Measurements from ENCODE around the gene MTHFD2L.

Gene MTHFD2L

GRCh38 chr4:74252933-74253332 is 95.0 kb downstream of the MTHFD2L start:
- DNase-seq (ENCODE audit: low spot score) = no peak

- DNase-seq (ENCODE audit: low spot score) = no peak
These were observed 96.5 kb downstream of the MTHFD2L start for GRCh38 chr4:74254386-74254785.

- DNase-seq (ENCODE audit: low spot score) = no peak
These were observed 97.2 kb downstream of the MTHFD2L start for GRCh38 chr4:74255096-74255495.

- DNase-seq (ENCODE audit: low spot score) = no peak
These were observed 101.0 kb downstream of the MTHFD2L start for GRCh38 chr4:74258963-74259362.

DNA sequence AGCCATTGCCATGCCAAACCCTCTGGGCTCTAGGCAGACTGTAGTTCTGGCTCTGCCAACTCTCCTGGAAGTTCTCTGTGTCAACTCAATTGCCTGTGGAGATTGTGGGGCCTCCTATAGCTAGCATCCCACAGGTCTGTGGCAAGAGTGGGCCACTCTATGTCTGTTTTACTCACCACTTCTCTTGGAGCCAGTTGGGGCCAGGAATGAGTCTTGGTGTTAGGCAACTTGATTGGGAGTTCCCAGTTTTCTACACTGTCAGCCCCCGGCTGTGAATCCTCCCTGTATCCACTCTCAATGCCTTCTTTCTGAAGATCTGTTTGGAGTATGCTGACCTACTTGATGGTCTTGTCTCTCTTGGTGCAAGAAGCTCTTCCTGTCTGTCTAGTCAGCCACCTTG is 102.1 kb downstream of the MTHFD2L start:
- no peak for DNase-seq (ENCODE audit: low spot score)

GRCh38 chr4:74262522-74262921 is 104.6 kb downstream of the MTHFD2L start:
- DNase-seq (ENCODE audit: low spot score) = no peak

DNA sequence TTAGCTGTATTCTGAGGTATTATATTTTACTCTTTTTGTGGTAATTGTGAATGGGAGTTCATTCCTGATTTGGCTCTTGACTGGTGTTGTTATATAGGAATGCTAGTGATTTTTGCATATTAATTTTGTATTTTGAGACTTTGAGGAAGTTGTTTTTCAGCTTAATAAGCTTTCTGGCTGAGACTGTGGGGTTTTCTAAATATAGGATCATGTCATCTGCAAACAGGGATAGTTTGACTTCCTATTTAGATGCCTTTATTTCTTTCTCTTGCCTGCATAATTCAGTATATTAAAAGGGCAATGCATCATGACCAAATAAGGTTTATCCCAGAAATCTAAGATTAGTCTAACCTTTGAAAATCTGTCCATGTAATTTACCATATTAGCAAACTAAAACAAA is 105.6 kb downstream of the MTHFD2L start:
- no peak for DNase-seq (ENCODE audit: low spot score)

GRCh38 chr4:74266081-74266480 is 108.2 kb downstream of the MTHFD2L start:
- no peak for DNase-seq (ENCODE audit: low spot score)

DNA sequence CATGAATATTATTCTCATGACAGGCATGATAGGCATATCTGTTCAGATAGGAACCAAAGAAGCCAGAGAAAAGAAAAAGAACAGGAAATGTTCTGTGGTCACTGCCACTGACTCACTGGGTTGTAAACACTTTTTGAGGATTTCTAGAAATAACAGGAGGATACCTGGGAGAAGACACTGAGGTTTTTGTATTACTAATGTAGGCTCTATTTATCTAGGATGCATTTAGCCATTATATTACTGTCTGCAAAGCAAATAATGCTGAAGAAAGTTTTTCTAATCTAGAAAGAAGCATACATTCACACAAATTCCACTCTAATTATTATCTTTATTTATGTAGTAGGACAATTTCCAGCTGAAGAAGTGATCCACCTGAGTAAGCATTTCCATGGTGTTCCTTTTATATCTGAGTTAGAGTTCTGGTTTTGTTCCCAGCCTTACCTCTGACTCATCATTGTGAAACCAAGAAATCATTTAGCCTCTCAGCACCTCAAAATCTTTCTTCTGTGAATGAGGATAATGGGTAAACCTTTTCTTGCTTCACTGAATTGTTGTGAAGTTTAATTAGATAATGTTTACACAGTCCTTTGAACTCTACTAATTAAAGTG is 110.2 kb downstream of the MTHFD2L start:
- no peak for DNase-seq (ENCODE audit: low spot score)

- no peak for DNase-seq (ENCODE audit: low spot score)
These were observed 110.7 kb downstream of the MTHFD2L start for GRCh38 chr4:74268643-74269042.

- DNase-seq (ENCODE audit: low spot score) = no peak
These were observed 120.6 kb downstream of the MTHFD2L start for GRCh38 chr4:74278490-74278889.

DNA sequence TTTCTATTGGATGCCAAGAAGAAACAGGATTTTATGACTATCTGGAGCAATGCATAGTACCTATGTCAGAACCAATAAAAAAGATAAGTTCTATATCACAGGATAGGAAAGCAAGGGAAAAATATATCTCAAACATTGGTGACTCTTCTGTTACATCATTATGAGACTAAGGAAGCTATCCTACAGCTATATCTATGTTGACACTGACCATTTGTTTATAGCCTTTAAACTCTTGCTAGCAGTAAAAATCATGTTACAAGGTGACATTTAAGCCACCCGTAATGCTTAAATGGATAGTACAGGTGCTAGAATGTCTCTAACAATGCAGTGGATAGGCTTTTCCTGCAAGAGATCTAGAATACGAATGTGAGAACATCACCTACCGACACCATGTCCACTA is 121.8 kb downstream of the MTHFD2L start:
- no peak for DNase-seq (ENCODE audit: low spot score)

DNA sequence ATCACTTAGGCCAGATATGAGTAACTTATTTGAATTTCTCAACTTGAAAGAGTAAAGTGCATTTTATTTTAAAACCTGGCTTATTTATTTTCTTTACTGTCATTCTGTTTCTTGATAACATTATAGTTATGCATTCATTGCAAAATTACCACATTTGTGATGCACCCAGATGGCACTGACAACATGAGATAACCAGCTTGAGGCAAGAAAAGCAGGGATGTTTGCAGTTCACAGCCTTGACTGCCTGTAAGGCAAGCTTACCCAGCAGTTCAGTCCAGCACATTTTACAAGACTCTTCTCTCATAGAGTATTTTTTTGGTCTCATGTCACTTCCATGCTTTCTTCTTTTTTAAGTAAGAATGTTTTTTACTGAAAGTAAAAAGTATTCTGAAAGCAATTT is 125.0 kb downstream of the MTHFD2L start:
- no peak for DNase-seq (ENCODE audit: low spot score)

GRCh38 chr4:74283614-74284013 is 125.7 kb downstream of the MTHFD2L start:
- DNase-seq (ENCODE audit: low spot score) = no peak

DNA sequence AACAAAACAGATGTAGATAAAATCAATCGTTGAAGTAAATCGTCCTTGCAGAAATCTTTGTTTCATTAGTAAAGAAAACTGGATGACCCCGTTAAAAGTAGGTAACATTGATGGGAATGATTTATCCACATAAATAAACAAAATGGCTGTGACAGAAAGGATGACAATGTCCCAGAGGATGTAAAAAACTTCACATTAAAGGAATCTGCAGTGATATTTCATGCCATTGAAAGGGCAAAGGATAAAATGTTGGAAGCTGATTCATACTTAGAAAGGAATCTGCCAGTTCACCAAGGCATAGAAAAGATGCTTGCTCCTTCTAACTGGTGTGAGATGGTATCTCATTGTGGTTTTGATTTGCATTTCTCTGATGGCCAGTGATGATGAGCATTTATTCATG is 126.1 kb downstream of the MTHFD2L start:
- DNase-seq (ENCODE audit: low spot score) = peak; percentile 3

DNA sequence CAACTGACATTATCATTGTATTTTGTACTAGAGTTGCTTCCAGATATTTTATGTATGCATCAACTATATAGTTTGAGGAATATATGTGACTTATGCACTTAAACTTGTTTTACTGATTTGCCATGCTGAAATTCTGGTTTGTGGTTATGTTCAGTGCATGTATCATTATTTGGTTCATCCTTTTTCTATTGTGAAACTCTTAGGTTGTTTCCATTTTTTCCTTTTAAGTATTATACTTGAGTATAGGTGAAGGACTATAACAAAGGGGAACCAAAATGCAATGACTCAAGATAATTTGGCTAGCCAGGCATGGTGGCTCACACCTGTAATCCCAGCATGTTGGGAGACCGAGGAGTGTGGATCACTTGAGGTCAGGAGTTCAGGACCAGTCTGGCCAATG is 129.2 kb downstream of the MTHFD2L start:
- DNase-seq (ENCODE audit: low spot score) = no peak

GRCh38 chr4:74287791-74288190 is 129.9 kb downstream of the MTHFD2L start:
- no peak for DNase-seq (ENCODE audit: low spot score)

GRCh38 chr4:74291471-74291870 is 133.6 kb downstream of the MTHFD2L start:
- DNase-seq (ENCODE audit: low spot score) = no peak

DNA sequence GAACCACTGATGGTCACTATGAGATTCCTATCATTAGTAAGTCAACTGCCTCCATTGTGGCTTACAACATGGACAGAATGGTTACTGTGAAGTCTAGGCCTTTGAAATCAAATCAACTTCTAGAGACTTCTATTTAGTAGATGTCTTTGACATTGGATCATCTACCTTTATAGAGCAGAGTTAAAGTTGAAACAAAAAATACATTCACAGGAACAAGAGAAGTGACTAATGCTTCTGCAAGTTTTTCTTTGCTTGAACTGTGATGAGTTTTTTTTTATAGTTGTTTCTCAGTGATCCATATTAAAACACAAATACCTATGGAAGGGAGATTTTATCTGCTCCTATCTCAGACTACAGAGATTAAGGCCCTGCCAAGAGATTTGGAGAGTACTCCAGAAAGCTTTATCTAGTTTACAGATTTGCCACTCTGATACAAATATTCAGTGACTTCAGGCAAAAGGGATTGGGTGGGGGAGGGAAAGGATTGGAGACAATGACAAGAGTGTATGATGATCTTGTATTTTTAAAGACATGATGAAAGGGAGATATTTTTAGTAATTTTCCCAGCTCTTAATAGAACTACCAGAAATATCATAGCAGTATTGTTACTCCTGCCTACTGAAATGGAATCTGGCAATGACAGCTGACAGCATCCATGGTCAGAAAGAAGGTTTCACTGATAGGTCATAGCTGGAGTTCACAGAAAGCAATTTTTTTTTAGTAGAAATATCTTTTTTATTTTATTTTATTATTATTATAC is 134.4 kb downstream of the MTHFD2L start:
- no peak for DNase-seq (ENCODE audit: low spot score)

DNA sequence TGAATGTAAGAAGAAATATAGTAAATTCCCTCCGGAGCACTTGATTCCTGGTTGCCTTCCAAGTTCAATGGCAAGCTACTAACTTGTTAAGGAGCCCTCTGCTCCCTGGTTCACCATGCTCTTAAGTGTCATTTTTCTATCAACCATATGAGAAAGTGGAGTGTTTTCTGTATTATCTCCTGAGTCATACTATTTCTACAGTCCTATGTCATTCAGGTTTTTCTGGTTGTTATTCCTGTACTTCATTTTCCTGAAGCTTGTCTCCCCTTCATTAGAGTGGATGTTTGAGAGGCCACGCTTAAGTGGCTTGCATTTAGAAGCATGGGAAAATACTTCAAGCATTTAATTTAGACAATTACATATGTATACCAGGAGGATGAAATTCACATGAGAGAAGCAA is 135.6 kb downstream of the MTHFD2L start:
- DNase-seq (ENCODE audit: low spot score) = no peak

DNA sequence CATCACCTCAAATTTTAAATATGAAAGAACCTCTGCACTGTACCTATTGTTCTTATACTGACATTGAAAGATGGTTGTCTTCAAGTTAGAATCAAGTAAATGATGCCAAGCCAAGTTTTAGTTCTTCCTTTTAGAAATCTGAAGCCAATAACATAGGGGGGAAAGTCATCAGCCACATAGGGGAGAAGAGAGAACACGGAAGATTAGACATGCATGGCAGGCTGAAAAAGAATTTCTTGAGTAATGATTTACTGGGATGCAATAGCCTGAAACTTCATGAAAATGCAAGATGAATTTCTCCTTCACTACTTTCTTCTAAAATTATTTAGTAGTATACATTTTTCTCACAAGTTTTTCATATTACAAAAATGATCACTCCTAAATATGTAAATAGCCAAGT is 136.8 kb downstream of the MTHFD2L start:
- DNase-seq (ENCODE audit: low spot score) = no peak

DNA sequence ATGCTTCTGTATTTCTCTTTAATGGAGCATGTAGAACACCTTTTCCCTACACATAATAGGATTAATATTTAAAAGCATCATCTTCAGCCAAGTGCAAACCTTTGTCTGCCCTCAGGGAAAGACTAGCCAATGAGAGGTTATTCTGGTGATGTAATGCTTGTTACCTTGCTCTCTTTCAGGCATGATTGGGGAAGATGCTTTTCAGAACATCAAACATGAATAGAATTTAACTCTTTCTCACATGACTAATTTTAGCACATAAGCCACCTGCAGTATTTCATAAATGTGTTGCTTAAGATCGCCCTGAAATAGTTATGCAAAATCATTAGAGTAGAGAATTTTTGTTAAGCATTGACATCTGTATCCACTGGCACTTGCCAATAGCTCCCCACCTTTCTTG is 139.6 kb downstream of the MTHFD2L start:
- no peak for DNase-seq (ENCODE audit: low spot score)

GRCh38 chr4:74304095-74304625 is 146.2 kb downstream of the MTHFD2L start:
- no peak for DNase-seq (ENCODE audit: low spot score)

DNA sequence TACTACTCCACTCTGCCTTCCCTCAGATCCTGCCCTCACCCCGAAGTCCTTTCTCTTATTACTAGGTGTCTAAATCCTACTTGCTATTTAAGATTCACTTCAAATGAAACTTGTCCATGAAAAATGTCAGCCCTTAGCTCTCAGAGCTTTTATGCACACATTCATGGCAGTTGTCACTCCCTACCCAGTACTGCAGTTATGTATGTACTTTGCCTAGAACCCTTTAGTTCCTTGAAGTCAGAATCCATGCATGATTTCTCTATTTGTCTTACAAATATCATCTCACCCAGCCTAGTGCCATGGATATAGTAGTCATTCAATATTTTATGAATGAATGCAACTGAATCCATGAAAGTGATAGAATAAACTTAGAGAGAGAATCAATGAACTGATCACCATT is 147.1 kb downstream of the MTHFD2L start:
- no peak for DNase-seq (ENCODE audit: low spot score)

All from kidney capillary endothelial cell (primary cell).